OCI-LY3 (cell line): ENCODE results near the gene EFCAB5.

Experiments used
- CTCF ChIP-seq: fragments of 200-600, 300-600 bp; sonication (generic); IDR thresholded peaks from 2 replicates; pipeline ENCODE4 v1.5.1; 2014; ENCODE audit warnings: antibody characterized with exemption, low read length, low read depth
- EZH2phosphoT487 ChIP-seq: fragments of 200-600 bp; shearing (Covaris generic); IDR thresholded peaks from 2 replicates; pipeline ENCODE4 v1.6.1; 2018; ENCODE audit warnings: antibody characterized with exemption, mixed run types, low read depth

GRCh38 chr17:30074730-30075129, 133.3 kb downstream of the EFCAB5 start:
- TF ChIP-seq CTCF (no peak), EZH2phosphoT487 (no peak)
